Stomach (tissue), 4 donors: ENCODE measurements around the gene DCDC2C.

Experiments used
- EP300 ChIP-seq: sonication (generic); formaldehyde crosslinking; IDR thresholded peaks from one replicate; pipeline ENCODE4 v1.6.1; 2017; ENCODE audit warnings: antibody characterized with exemption
- POLR2AphosphoS5 ChIP-seq, 3 donors: sonication (generic); formaldehyde crosslinking; IDR thresholded peaks; one replicate each; pipeline ENCODE4 v1.6.1; 2016; ENCODE audit warnings: antibody characterized with exemption in 3 of 3
- TF ChIP-seq, protein P1 (sequence below), 7 experiments: fragments of 450-650 bp in 4 of 7; fragments of 200-600 bp in 3 of 7; sonication (generic) in 3 of 7; IDR thresholded peaks; one replicate each; pipeline ENCODE4 v1.5.1; 2016 to 2019; ENCODE audit warnings: antibody characterized with exemption in 7 of 7, control low read depth in 2 of 7, mild to moderate bottlenecking in 1 of 7

DNA sequence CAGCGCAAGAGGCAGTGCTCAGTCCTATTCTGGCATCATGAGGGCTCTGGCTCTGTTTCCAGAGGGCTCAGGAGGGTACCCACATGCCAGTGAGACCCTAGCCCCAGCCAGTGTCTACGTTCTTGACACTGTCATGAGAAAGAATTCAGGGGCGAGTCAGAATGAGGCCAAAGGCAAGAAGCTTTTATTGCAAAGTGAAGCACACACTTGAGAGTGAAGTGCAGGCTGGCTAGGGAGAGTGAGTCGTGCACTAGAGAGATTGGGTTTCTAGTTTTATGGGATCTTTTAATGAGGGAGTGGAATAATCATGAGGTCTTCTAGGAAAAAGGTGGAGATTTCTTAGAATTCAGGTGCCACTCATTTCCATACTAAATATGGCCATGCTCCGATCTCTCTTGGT, 164.1 kb downstream of the DCDC2C start:
- TF ChIP-seq, protein P1, sequence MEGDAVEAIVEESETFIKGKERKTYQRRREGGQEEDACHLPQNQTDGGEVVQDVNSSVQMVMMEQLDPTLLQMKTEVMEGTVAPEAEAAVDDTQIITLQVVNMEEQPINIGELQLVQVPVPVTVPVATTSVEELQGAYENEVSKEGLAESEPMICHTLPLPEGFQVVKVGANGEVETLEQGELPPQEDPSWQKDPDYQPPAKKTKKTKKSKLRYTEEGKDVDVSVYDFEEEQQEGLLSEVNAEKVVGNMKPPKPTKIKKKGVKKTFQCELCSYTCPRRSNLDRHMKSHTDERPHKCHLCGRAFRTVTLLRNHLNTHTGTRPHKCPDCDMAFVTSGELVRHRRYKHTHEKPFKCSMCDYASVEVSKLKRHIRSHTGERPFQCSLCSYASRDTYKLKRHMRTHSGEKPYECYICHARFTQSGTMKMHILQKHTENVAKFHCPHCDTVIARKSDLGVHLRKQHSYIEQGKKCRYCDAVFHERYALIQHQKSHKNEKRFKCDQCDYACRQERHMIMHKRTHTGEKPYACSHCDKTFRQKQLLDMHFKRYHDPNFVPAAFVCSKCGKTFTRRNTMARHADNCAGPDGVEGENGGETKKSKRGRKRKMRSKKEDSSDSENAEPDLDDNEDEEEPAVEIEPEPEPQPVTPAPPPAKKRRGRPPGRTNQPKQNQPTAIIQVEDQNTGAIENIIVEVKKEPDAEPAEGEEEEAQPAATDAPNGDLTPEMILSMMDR (IDR thresholded peaks at IDR 0.05) = no peak
- TF ChIP-seq POLR2AphosphoS5 (IDR thresholded peaks at IDR 0.05) = no peak
- no peak for TF ChIP-seq EP300
